Neural cell (in vitro differentiated cells): ENCODE data around the gene OLFML2B. TPM values are rescaled to one million over a fixed set of nuclear protein-coding genes. Genes with fewer than 3 reads are reported as not detected.
"Not testable (repeated sequence)": the region's sequence is repeated elsewhere in the genome, so short reads cannot be mapped to it uniquely, and the experiment has no call there.

ENCODE experiments used
- H2AFZ ChIP-seq: fragments of 200-600, 300-800 bp; sonication (generic), shearing (Covaris generic); 2 replicates; pipeline ENCODE4 v1.6.0; 2014; ENCODE audit warnings: low read depth, mild to moderate bottlenecking, antibody characterized with exemption, low read length, moderate library complexity
- H3F3A ChIP-seq: fragments of 200-600 bp; shearing (Covaris generic); 2 replicates; pipeline ENCODE4 v1.6.1; 2016; ENCODE audit warnings: mild to moderate bottlenecking, moderate library complexity, mixed read lengths, antibody characterized with exemption, low read length; ENCODE audit not compliant: insufficient read depth, poor library complexity, severe bottlenecking
- H3K27ac ChIP-seq: fragments of 200-600, 300-800 bp; sonication (generic), shearing (Covaris generic); 2 replicates; pipeline ENCODE4 v1.5.1; 2014; ENCODE audit warnings: mild to moderate bottlenecking, low read length, moderate library complexity
- H3K27me3 ChIP-seq: fragments of 300-800, 200-600 bp; sonication (generic), shearing (Covaris generic); 2 replicates; pipeline ENCODE4 v1.6.0; 2014; ENCODE audit warnings: mild to moderate bottlenecking, low read depth, low read length, moderate library complexity; ENCODE audit not compliant: insufficient read depth
- H3K36me3 ChIP-seq: fragments of 300-800, 200-600 bp; sonication (generic), shearing (Covaris generic); 2 replicates; pipeline ENCODE4 v1.5.1; 2014; ENCODE audit warnings: mild to moderate bottlenecking, antibody characterized with exemption, low read length, moderate library complexity; ENCODE audit not compliant: insufficient read depth
- H3K4me2 ChIP-seq: fragments of 300-800, 200-600 bp; sonication (generic), shearing (Covaris generic); 2 replicates; pipeline ENCODE4 v1.6.0; 2014; ENCODE audit warnings: mild to moderate bottlenecking, low read length
- H3K4me3 ChIP-seq: fragments of 300-800, 200-600 bp; sonication (generic), shearing (Covaris generic); 2 replicates; pipeline ENCODE4 v1.5.1; 2014; ENCODE audit warnings: mild to moderate bottlenecking, low read length, moderate library complexity
- H3K79me2 ChIP-seq: fragments of 200-600 bp; shearing (Covaris generic); replicated peaks from 2 replicates; pipeline ENCODE4 v1.6.0; 2014; ENCODE audit warnings: mild to moderate bottlenecking, low read length, moderate library complexity; ENCODE audit not compliant: insufficient read depth
- H3K9ac ChIP-seq: fragments of 300-800, 200-600 bp; sonication (generic), shearing (Covaris generic); 2 replicates; pipeline ENCODE4 v1.6.1; 2016; ENCODE audit warnings: mild to moderate bottlenecking, low read length, mixed read lengths
- H3K9me2 ChIP-seq: fragments of 200-600 bp; shearing (Covaris generic); 2 replicates; pipeline ENCODE4 v1.6.1; 2016; ENCODE audit warnings: mild to moderate bottlenecking, low read length, mixed read lengths; ENCODE audit not compliant: insufficient read depth
- H3K9me3 ChIP-seq: fragments of 200-600, 300-800 bp; sonication (generic), shearing (Covaris generic); 2 replicates; pipeline ENCODE4 v1.6.1; 2016; ENCODE audit warnings: mild to moderate bottlenecking, mixed run types, low read length, moderate library complexity, mixed read lengths
- H4K20me1 ChIP-seq: fragments of 200-600 bp; shearing (Covaris generic); 2 replicates; pipeline ENCODE4 v1.6.1; 2016; ENCODE audit warnings: mild to moderate bottlenecking, mixed run types; ENCODE audit not compliant: insufficient read depth
- CTCF ChIP-seq: fragments of 450-650 bp; IDR thresholded peaks from 2 replicates; pipeline ENCODE4 v1.5.1; 2014; ENCODE audit warnings: antibody characterized with exemption, mild to moderate bottlenecking, moderate library complexity; ENCODE audit not compliant: poor library complexity, severe bottlenecking
- EP300 ChIP-seq: fragments of 450-650 bp; conservative IDR thresholded peaks from 2 replicates; pipeline ENCODE4 v1.6.1; 2014; ENCODE audit warnings: antibody characterized with exemption, mild to moderate bottlenecking, moderate library complexity; ENCODE audit not compliant: poor library complexity, severe bottlenecking
- EZH2 ChIP-seq: fragments of 200-600, 300-800 bp; shearing (Covaris generic), sonication (generic); IDR thresholded peaks from 2 replicates; pipeline ENCODE4 v1.6.1; 2014; ENCODE audit warnings: antibody characterized with exemption, low read length, borderline replicate concordance, mild to moderate bottlenecking; ENCODE audit not compliant: insufficient read depth, poor library complexity, severe bottlenecking
- MXI1 ChIP-seq: fragments of 450-650 bp; conservative IDR thresholded peaks from 2 replicates; pipeline ENCODE4 v1.6.1; 2014; ENCODE audit warnings: antibody characterized with exemption, mild to moderate bottlenecking; ENCODE audit not compliant: poor library complexity, severe bottlenecking
- POLR2AphosphoS5 ChIP-seq: IDR thresholded peaks from 2 replicates; pipeline ENCODE4 v1.6.1; 2012
- RAD21 ChIP-seq: fragments of 450-650 bp; conservative IDR thresholded peaks from 2 replicates; pipeline ENCODE4 v1.6.1; 2014; ENCODE audit warnings: antibody characterized with exemption, mild to moderate bottlenecking, moderate library complexity
- REST ChIP-seq: IDR thresholded peaks from 2 replicates; pipeline ENCODE4 v1.6.1; 2012; ENCODE audit warnings: borderline replicate concordance
- SMC3 ChIP-seq: fragments of 450-650 bp; conservative IDR thresholded peaks from 2 replicates; pipeline ENCODE4 v1.6.1; 2014; ENCODE audit warnings: antibody characterized with exemption, mild to moderate bottlenecking, moderate library complexity; ENCODE audit not compliant: poor library complexity
- TAF1 ChIP-seq: IDR thresholded peaks from 2 replicates; pipeline ENCODE4 v1.6.1; 2012; ENCODE audit warnings: low read depth
- polyA plus RNA-seq: library from polyadenylated mRNA; depleted of rRNA; stranded (reverse); fragments of >200 nt; gene quantifications from 2 replicates; pipeline ENCODE4 v1.2.3, GENCODE V29; 2014

Gene OLFML2B
- polyA plus RNA-seq, 1 donor from 2014 or later = 0.78 TPM

DNA sequence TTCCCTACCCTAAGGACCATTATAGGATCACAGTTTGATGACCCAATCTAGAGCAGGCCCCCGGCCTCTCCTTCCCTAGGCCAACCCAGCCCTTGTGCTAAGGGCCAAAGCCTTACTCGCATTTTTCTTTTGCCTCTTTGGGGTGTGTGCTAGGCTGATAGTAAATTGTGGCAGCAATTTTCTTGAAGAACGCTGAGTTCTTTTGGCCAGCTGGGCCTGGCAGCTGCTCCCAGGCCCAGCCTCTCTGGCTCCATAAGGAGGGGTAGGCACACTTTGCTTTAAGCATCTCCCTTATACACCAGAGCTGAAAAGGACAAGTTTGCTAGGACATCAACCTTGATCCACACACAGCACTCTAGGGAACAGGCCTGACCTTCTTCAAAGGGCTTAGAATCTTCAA is 4.2 kb downstream of the OLFML2B start:
- no peaks in the 10 kb centered on the region for H3K36me3 ChIP-seq
- peaks cover 19% of the 10 kb centered on the region for H3K27me3 ChIP-seq
- H4K20me1 ChIP-seq = no peaks in the 10 kb centered on the region
- TF ChIP-seq MXI1 (no peak), EP300 (no peak), POLR2AphosphoS5 (no peak), CTCF (no peak), EZH2 (no peak), TAF1 (no peak)
- no peak overlapping the region for H3K27ac ChIP-seq
- no peak overlapping the region for H3K4me3 ChIP-seq
- no peaks in the 10 kb centered on the region for H3K79me2 ChIP-seq
- H3F3A ChIP-seq = no peaks in the 10 kb centered on the region
- H3K9me3 ChIP-seq = no peaks in the 10 kb centered on the region
- H2AFZ ChIP-seq = no peak overlapping the region
- H3K9ac ChIP-seq = no peak overlapping the region
- H3K9me2 ChIP-seq = no peaks in the 10 kb centered on the region
- H3K4me2 ChIP-seq = no peak overlapping the region

GRCh38 chr1:162019006-162019405 is 4.7 kb downstream of the OLFML2B start:
- Histone ChIP-seq H3K9me2 (no peaks in the 10 kb centered on the region), H3F3A (no peaks in the 10 kb centered on the region), H3K27me3 (peaks cover 15% of the 10 kb centered on the region), H3K36me3 (no peaks in the 10 kb centered on the region), H3K9me3 (no peaks in the 10 kb centered on the region), H3K4me2 (no peak overlapping the region), H3K4me3 (no peak overlapping the region), H4K20me1 (no peaks in the 10 kb centered on the region), H2AFZ (no peak overlapping the region), H3K27ac (no peak overlapping the region), H3K9ac (no peak overlapping the region), H3K79me2 (no peaks in the 10 kb centered on the region)
- TF ChIP-seq POLR2AphosphoS5 (no peak), SMC3 (no peak)

DNA sequence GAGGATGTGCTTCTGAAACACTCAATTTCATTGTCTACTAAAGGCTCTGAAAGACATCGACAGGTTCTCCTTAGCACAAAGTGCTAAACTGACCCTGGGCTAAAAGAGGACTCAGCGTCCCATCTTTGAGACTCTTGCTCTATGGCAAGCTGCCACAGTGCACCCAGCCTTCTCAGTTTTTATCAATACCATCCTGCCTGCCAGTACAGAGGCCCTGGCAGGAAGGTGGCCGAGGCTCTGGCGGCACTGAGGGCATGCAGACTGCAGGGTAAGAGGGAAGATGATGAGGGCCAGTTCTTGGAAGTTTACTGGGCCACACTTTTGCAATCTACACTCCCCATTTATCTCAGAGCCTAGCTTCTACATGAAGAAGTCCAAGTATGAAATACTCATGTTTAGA is 5.3 kb downstream of the OLFML2B start:
- Histone ChIP-seq H3K27me3 (peaks cover 9% of the 10 kb centered on the region), H3K27ac (no peak overlapping the region), H3F3A (no peaks in the 10 kb centered on the region), H3K79me2 (no peaks in the 10 kb centered on the region), H3K9me3 (no peaks in the 10 kb centered on the region), H3K36me3 (no peaks in the 10 kb centered on the region), H3K9me2 (no peaks in the 10 kb centered on the region), H2AFZ (no peak overlapping the region), H3K4me2 (no peak overlapping the region), H4K20me1 (no peaks in the 10 kb centered on the region), H3K4me3 (no peak overlapping the region), H3K9ac (no peak overlapping the region)
- TF ChIP-seq CTCF (no peak), MXI1 (no peak), REST (no peak), EZH2 (no peak), EP300 (no peak), TAF1 (no peak), RAD21 (no peak), POLR2AphosphoS5 (no peak), SMC3 (no peak)

- not testable (repeated sequence) for H4K20me1 ChIP-seq, H3K9ac ChIP-seq, H3K9me3 ChIP-seq, H3K4me2 ChIP-seq, H2AFZ ChIP-seq, H3K9me2 ChIP-seq, H3F3A ChIP-seq, H3K27ac ChIP-seq, H3K27me3 ChIP-seq, H3K79me2 ChIP-seq, H3K36me3 ChIP-seq, H3K4me3 ChIP-seq
These were observed 5.9 kb downstream of the OLFML2B start for GRCh38 chr1:162017791-162018190.
